Skeletal muscle cell (primary cell): ENCODE data around the gene KEL.

Experiments
- DNase-seq: peaks from one replicate; pipeline ENCODE4 v3.0.0-alpha.2; 2010; ENCODE audit warnings: low read depth
- H3K4me3 ChIP-seq: 2 replicates; pipeline ENCODE4 v1.5.1; 2011; ENCODE audit warnings: low read depth, mild to moderate bottlenecking, control low read depth, low read length, moderate library complexity

KEL gene

GRCh38 chr7:142963993-142964392 is 1.8 kb upstream of the KEL start:
- no peak for DNase-seq
- no peak overlapping the region for H3K4me3 ChIP-seq

DNA sequence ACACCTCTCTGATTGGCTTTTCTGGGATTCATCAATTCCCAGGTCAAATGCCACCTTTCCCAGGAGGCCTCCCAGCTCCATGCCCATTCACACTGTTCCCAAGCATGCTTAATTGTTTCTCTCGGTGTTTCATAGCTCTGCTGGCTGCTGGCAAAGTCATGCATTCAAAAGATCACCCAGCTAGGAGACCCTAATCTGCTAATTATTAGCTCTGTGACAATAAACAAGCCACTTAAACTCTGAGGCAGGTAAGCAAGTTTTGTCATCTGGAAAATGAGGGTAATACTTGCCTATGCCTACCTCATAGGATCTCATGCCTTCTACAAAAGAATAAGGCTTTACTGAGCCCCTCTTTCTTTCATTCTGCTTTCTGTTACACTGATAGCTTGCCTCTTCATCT is 828 bp upstream of the KEL start:
- DNase-seq = no peak
- H3K4me3 ChIP-seq = no peak overlapping the region

GRCh38 chr7:142961595-142961972 is 579 bp downstream of the KEL start:
- DNase-seq = no peak
- no peak overlapping the region for H3K4me3 ChIP-seq

GRCh38 chr7:142960955-142961512 is 1.1 kb downstream of the KEL start:
- no peak for DNase-seq
- no peak overlapping the region for H3K4me3 ChIP-seq

DNA sequence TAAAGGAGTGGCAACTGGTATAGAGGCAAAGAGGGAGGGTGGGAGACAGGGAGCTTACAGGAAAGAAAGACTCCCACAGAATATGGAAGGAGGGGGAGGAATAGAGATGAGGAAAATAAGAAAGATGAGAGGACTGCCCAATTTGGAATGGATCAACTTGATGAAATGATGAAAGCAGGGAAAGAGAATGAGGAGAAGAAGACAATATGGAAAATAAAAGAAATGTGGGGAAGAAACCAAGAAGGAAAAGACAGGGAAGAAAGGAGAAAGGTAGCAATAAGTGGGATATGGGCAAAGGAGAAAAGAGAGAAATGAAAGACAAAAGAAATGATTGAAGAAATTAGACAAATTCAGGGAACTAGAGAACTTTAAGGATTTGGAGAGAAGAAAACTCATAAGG is 3.0 kb downstream of the KEL start:
- no peak overlapping the region for H3K4me3 ChIP-seq
- no peak for DNase-seq

GRCh38 chr7:142957723-142958122 is 4.4 kb downstream of the KEL start:
- no peak overlapping the region for H3K4me3 ChIP-seq
- DNase-seq = no peak

DNA sequence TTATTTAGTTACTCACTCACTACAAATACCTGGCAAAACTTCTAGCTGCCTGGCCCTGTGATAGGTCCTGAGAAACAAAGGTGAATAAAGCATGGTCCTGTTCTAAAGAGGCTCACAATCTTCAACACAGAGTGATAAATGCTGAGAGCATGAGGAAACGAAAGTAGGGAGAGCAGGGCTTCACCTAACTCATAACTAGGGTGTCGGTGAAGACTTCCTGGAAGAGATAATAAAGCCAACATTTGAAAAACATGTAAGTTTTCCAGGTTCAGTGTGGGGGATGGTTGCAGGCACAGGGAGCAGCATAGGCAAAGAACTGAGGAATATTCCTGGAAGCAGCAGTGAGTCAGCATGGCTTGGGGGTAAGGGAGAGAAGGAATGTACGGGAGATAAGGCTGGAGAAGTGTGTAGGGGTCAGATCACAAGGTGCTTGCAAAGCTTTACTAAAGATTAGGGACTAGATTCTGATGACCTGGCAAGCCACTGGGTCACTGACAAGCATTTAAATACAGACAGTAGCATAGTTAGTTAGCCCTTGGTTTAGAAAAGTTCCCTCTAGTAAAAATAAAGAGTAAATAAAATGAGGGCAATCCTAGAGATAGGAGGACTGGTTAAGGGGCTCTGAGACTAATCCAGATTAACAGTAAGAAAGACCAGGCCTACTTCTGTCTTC is 5.1 kb downstream of the KEL start:
- no peak for DNase-seq
- no peak overlapping the region for H3K4me3 ChIP-seq

DNA sequence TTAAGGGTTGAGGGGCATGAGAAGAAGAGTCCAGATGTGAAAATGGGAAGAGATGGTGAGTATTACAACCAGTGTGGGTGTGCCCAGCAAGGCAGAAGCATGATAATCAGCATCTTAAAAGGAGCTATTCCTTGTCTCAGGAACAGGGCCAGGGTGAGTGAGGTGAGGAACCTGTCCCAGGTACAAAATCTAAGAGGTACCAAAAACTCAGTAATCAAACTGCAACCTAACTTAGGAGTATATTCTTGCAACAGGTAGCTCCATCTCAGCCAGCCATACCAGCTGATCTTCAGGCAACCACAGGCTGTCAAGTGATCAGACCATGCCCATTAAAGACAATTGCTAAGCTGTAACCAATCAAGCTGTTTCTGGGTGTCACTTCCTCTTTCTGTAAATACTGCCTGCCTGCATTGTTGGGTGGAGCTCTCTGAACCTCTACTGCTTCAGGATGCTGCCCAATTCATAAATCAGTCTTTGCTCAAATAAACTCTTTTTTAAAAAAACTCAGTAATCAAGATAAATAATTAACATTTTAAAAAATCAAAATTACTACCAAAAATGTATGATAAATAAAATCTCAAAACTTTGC is 7.4 kb downstream of the KEL start:
- no peak for DNase-seq
- no peak overlapping the region for H3K4me3 ChIP-seq

DNA sequence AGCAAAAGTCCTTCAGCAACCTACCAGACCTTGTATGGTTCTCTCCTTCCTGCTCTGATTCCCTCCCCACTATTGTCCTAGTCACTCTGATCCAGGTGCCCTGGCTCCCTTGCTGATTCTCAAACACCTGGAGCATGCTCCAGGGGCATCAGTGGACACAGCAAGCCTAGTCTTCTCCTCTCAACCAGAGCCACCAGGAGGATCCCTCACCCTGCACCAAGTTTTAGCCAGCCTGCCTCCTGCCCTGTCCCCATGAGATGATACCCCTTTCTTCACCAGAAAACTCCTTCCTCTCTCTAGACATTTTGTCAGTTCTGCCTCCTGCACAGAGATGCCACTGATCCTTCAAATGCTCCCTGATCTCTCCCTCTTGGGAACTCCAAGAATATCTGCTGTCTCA is 11.9 kb downstream of the KEL start:
- no peak for DNase-seq
- no peak overlapping the region for H3K4me3 ChIP-seq

GRCh38 chr7:142948603-142949002 is 13.6 kb downstream of the KEL start:
- no peak for DNase-seq
- no peak overlapping the region for H3K4me3 ChIP-seq

DNA sequence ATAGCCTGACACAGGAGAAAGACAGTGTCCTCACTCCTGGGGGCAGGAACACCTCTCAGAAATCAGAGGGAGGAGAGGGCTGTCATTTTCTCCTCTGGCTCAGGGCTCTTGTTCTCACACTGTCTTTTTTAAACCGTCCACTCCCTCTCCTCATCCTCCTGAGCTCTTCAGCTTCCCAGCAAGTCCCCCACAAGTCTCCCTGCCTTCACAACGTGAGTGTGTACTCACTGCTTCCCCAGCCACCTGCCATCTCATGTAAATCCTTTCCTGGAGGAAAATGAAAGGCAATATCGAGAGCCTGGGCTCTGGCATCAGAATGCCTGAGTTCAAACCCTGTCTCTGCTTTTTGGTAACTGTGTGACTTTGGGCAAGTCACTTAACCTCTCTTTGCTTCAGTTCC is 17.2 kb downstream of the KEL start:
- H3K4me3 ChIP-seq = no peak overlapping the region
- no peak for DNase-seq

GRCh38 chr7:142943706-142944268 is 18.4 kb downstream of the KEL start:
- no peak for DNase-seq
- no peak overlapping the region for H3K4me3 ChIP-seq

DNA sequence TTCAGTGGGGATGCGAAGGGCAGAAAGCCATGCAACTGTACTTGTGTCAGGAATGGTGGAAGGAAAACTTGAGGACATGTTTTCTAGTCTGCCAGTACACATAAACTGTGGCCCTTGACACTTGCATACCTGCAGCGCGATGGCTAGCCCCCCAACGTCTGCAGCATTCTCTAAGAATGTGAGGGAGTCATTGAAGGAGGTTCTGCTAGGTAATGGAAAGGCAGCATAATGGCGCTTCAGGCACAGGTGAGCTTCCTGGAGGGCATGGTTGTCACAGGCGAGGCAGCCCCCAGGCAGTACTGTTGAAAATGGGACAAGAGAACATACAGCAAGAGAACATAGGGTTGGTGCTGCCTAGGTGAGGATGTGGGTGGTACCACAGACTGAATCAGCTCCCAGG is 19.4 kb downstream of the KEL start:
- H3K4me3 ChIP-seq = no peak overlapping the region
- DNase-seq = no peak

DNA sequence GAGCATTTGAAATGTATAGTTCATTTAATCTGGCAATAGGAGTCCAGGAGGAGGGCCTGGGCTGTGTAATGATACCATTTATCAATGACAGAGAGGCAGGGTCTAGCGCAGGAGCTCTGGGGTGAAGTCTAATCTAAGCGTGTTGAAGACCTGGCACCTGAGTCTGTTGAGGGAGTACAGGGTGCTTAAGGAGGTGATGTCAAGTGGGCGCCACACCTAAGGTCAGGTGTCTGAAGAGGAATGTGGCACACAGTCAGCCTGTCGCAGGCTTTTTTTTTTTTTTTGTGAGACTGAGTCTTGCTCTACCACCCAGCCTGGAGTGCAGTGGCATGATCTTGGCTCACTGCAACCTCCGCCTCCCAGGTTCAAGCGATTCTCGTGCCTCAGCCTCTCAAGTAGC is 20.6 kb downstream of the KEL start:
- no peak overlapping the region for H3K4me3 ChIP-seq
- DNase-seq = no peak

DNA sequence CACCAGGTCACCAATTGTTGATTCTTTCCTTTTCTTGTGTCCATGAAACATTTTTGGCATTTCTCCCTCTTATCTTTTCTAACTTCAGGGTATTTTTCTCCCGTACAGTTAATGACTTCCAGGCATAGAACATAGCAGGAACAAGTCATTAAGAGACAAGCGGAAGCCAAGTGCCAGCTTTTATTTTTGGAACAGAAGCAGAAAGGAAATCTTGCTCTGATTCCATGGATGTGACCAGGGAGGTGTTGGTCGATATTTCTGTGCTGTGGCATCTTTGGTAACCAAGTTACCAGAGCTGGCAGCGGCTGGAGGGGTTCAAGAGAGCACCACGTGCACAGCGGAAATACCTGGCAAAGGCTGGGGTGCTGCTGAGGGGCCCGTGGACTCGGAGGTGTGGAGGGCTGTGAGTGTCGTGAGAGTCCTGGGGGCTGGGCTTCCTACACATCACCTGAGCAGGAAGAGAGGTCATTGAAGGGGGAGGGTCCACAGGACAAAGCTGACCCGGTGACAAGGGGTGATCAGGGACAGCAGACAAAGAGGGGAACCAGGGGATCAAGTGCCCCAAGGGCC is 21.1 kb downstream of the KEL start:
- H3K4me3 ChIP-seq = no peak overlapping the region
- no peak for DNase-seq

GRCh38 chr7:142939226-142939910 is 22.8 kb downstream of the KEL start, which contains the start of gene LLCFC1:
Gene LLCFC1, plus strand, starts transcription at chr7:142939484. Its CDS starts 138 bp downstream, at chr7:142939622.
- no peak for DNase-seq
- H3K4me3 ChIP-seq = no peak within 1 kb of the TSS

- no peak for DNase-seq
- no peak overlapping the region for H3K4me3 ChIP-seq
Measured at GRCh38 chr7:142938611-142939010, 23.6 kb downstream of the KEL start.

- no peak for DNase-seq
- H3K4me3 ChIP-seq = no peak overlapping the region
Measured at GRCh38 chr7:142935941-142936565, 26.1 kb downstream of the KEL start.

DNA sequence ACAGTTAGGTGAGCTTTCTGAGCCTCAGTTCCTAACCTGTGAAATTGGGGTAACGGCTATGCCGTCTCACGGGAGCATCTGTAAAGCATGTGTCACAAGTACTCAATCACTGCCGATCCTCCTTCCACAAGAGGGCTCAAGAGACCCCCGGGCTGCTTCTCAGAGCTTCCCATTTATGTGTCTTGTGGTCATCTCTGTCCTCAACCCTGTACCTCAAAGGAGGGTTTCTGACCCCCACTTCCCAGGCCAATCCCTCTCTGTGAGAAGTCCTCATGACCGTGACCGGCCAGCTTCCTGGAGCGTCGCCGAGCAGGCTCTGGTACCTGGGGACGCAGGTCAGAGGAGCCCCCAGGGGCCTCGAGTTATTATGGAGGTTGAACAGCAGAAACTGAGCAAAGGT is 28.1 kb downstream of the KEL start:
- DNase-seq = no peak
- no peak overlapping the region for H3K4me3 ChIP-seq

DNA sequence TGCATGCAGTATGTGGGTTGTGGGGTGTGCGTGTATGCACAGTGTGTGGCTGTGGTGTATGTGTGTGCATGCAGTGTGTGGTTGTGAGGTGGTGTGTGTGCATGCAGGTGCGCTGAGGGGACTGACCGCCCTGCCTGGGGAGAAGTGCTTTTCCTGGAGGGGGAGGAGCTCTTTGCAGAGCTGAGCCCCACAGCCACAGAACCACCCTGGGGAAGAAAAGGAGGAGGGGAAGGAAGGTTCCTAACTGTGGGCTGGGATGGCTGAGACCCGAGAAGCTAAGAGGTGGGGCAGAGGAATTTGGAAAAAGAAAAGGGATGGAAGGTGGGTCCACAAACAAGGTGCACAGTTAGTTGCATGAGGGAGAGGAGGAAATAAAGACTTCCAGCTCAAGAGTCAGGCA is 28.5 kb downstream of the KEL start, which contains the start of gene TRPV5:
TRPV5 (minus strand) TSS at position 123 of the 400 bp plus-strand sequence. CDS start 287 bp downstream, outside the sequence.
- H3K4me3 ChIP-seq = no peak within 1 kb of the TSS
- no peak for DNase-seq
